Measurements from ENCODE around the gene KLRG1.

DNA sequence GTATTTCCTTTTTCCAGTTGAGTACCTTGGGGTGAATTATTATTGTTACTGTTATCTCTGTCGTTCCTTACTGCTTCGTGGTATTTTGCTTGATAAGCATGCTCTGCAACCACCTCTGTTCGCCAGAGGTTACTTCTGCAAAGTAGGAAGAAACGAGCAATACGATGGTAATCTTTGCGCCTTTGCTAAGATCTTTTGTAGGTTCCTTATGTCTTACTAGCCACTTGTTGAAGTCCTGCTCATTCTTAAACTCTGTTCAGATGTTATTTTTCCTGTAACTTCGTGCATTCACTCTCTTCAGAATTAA, 39.2 kb upstream of the KLRG1 start:
- TF ChIP-seq, protein P1, sequence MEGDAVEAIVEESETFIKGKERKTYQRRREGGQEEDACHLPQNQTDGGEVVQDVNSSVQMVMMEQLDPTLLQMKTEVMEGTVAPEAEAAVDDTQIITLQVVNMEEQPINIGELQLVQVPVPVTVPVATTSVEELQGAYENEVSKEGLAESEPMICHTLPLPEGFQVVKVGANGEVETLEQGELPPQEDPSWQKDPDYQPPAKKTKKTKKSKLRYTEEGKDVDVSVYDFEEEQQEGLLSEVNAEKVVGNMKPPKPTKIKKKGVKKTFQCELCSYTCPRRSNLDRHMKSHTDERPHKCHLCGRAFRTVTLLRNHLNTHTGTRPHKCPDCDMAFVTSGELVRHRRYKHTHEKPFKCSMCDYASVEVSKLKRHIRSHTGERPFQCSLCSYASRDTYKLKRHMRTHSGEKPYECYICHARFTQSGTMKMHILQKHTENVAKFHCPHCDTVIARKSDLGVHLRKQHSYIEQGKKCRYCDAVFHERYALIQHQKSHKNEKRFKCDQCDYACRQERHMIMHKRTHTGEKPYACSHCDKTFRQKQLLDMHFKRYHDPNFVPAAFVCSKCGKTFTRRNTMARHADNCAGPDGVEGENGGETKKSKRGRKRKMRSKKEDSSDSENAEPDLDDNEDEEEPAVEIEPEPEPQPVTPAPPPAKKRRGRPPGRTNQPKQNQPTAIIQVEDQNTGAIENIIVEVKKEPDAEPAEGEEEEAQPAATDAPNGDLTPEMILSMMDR (IDR thresholded peaks at IDR 0.05): no peak
- TF ChIP-seq POLR2A (IDR thresholded peaks at IDR 0.05): no peak
